HUES64 (cell line): ENCODE results near the gene FIZ1.

Experiments used
- H3K27ac ChIP-seq: 2 replicates; pipeline ENCODE4 v1.7.0; 2013; ENCODE audit warnings: low read depth, low read length, inconsistent platforms
- H3K27me3 ChIP-seq: 2 replicates; pipeline ENCODE4 v1.6.1; 2013; ENCODE audit warnings: mild to moderate bottlenecking, low read length; ENCODE audit not compliant: insufficient read depth
- H3K36me3 ChIP-seq: 2 replicates; pipeline ENCODE4 v1.6.1; 2013; ENCODE audit warnings: mild to moderate bottlenecking, low read length; ENCODE audit not compliant: insufficient read depth
- H3K4me1 ChIP-seq: 2 replicates; pipeline ENCODE4 v1.6.1; 2013; ENCODE audit warnings: mild to moderate bottlenecking, low read length, moderate library complexity; ENCODE audit not compliant: insufficient read depth
- H3K4me3 ChIP-seq: 2 replicates; pipeline ENCODE4 v1.5.1; 2013; ENCODE audit warnings: mild to moderate bottlenecking, low read length, moderate library complexity
- H3K9ac ChIP-seq: 2 replicates; pipeline ENCODE4 v1.6.1; 2013; ENCODE audit warnings: mild to moderate bottlenecking, low read depth, low read length
- H3K9me3 ChIP-seq: 2 replicates; pipeline ENCODE4 v1.6.1; 2013; ENCODE audit warnings: low read depth, low read length; ENCODE audit not compliant: insufficient read depth
- WGBS: fragments of 150-250, 120-280 bp; methylation state at CpG from one replicate; pipeline ENCODE4 v1.1.7; 2013; ENCODE audit warnings: missing lambda C conversion rate; 5-methylcytosine and 5-hydroxymethylcytosine counted together

The FIZ1 gene

DNA sequence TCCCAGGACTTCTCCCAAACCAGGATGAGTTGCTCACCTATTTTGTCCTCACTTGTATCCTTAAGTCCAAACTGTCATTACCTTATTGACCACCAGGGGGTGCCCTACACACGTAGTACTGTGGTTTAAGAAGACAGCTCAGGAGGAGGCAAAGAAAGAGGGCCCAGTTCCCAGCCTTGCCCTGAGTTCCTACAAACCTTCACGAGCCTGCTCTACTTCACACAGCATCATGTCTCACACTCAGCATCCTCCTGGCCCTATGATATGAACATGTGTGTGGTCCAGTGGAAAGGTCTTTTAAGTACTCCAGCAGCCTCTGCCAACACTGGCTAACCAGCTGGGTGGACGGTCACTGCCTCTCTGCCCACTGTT, 33.1 kb upstream of the FIZ1 start:
- WGBS = 32% methylated on average over 3 of the region's 3 CpGs
- H3K4me3 ChIP-seq = no peak overlapping the region
- H3K27me3 ChIP-seq = no peaks in the 10 kb centered on the region
- no peaks in the 10 kb centered on the region for H3K9me3 ChIP-seq
- H3K36me3 ChIP-seq = no peaks in the 10 kb centered on the region
- H3K9ac ChIP-seq = no peak overlapping the region
- H3K27ac ChIP-seq = no peak overlapping the region
- H3K4me1 ChIP-seq = peaks cover 7% of the 10 kb centered on the region; the same call in 1 of the 2 replicates

DNA sequence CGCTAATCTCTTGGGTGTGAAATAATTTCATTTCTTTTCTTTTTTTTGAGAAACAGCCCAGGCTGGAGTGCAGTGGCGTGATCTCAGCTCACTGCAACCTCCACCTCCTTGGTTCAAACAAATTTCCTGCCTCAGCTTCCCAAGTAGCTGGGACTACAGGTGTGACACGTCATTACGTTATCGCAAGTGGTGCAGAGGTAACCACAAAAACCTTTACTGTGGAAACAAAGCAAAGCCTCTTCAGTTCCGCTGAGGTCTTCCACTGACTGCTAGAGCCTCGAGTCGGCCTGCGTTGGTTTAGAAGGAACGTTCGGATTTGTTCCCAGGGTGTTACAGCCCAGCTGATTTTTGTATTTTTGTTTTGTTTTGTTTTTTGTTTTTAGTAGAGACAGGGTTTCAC, 27.0 kb upstream of the FIZ1 start:
- Histone ChIP-seq H3K27me3 (no peaks in the 10 kb centered on the region), H3K9me3 (no peaks in the 10 kb centered on the region), H3K4me1 (no peaks in the 10 kb centered on the region), H3K9ac (no peak overlapping the region), H3K27ac (no peak overlapping the region), H3K36me3 (no peaks in the 10 kb centered on the region), H3K4me3 (no peak overlapping the region)
- WGBS = 92% methylated on average over 10 of the region's 11 CpGs

DNA sequence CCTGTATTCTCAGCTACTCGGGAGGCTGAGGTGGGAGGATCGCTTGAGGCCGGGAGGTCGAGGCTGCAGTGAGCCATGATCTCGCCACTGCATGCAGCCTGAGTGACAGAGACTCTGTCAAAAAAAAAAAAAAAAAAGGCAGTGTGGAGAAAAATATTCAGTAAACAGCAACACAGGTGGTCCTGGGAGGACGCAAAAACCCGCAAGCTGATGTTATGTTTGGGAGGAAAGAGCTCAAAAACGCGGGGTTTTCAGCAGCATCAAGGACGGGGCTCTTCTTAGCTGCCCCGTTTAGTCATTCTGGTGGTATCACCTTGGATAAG, 25.6 kb upstream of the FIZ1 start:
- H3K9ac ChIP-seq = no peak overlapping the region
- 62% methylated on average over 11 of the region's 11 CpGs for WGBS

DNA sequence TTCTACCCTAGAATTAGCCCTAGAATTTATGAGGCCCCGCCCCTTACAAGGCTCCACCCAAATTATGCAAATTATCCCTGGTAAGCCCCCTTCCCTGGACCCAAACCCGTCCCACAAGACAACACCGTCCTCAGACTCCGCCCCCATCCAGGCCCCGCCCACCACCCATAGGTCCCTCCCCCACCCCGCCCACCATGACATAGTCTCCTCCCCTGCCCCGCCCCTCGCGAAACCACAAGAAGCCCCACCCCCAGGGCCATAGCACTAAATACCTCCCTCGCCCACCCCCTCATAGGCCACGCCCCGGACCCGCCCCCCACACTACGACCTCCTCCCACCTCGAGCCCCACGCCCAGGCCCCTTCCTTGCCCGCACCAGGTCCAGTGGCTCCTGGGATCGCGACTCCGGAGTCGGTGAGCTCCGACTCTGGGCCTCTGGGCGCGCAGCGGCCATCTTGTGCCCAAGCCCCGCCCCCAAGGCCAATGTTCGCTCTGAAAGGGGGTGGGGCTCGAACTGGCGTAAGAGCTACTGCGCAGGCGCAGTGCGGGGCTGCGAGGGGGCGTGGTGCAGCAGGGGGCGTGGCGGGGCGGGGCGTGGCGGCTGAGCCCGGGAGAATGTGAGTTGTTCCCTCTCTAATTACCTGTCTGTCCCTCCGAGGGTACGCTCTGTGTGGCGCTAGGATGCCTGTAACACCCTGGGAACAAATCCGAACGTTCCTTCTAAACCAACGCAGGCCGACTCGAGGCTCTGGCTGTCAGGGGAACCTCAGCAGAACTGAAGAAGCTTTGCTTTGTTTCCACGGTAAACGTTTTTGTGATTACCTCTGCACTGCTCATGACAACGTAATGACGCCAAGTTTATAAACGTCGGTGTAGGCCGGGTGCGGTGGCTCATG, 25.0 kb upstream of the FIZ1 start, which contains the start of gene ZNF784:
Gene ZNF784, minus strand, starts transcription at position 458 of the 895 bp plus-strand sequence. Its CDS starts 5 bp downstream, at position 453.
- Histone ChIP-seq H3K9ac (peak within 1 kb of the TSS; percentile 74), H3K27me3 (no peaks in the 10 kb centered on the region), H3K4me3 (peak within 1 kb of the TSS; percentile 61), H3K9me3 (no peaks in the 10 kb centered on the region), H3K27ac (peak within 1 kb of the TSS; percentile 99), H3K36me3 (peaks cover 12% of the 10 kb centered on the region; the same call in 1 of the 2 replicates), H3K4me1 (no peaks in the 10 kb centered on the region)
- WGBS = 2% methylated on average over 52 of the region's 56 CpGs

More for the DNA sequence above, 25.6 kb upstream of the FIZ1 start:
- Histone ChIP-seq H3K9me3 (no peaks in the 10 kb centered on the region), H3K27ac (peak overlapping the region; percentile 99; the same call in 1 of the 2 replicates), H3K27me3 (no peaks in the 10 kb centered on the region), H3K36me3 (peaks cover 12% of the 10 kb centered on the region; the same call in 1 of the 2 replicates), H3K4me3 (peak overlapping the region; percentile 61), H3K4me1 (no peaks in the 10 kb centered on the region)

DNA sequence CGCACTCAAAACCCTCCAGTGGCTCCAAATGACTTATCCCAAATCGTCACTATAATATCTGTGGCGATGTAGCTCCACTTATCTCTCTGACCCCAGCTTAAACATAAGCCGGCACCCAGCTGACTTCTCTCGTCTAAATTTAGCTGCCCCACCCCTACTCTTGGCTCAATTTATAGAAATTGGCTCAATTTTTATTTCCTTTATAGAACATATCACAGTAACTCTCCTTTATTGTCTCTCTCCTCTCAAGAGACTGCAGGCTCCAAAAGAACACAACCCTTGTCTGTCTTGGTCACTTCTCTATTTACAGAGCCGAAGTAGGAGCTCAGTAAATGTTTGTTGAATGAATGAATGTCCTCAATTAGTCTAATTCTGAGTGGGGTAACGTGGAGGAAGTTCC, 24.2 kb upstream of the FIZ1 start:
- H3K4me1 ChIP-seq = no peaks in the 10 kb centered on the region

DNA sequence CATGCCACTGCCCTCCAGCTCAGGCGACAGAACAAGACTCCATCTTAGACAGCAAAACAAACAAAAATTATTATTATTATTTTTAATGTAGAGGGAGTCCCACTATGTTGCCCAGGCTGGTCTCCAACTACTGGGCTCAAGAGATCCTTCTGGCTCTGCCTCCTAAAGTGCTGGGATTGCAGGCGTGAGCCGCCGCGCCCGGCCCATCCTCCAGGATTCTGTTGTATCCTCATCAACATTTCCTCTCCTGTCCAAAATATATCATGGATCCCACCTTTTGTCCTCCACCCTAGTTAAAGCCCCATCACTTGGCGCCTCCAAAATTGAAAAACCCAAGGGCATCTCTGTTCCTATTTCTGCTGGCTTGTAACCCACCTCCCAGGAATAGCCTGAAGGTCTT, 23.8 kb upstream of the FIZ1 start:
- WGBS = 97% methylated on average over 6 of the region's 7 CpGs
- Histone ChIP-seq H3K4me3 (no peak overlapping the region), H3K36me3 (peaks cover 12% of the 10 kb centered on the region; the same call in 1 of the 2 replicates), H3K9me3 (no peaks in the 10 kb centered on the region), H3K27ac (no peak overlapping the region), H3K9ac (no peak overlapping the region), H3K4me1 (no peaks in the 10 kb centered on the region), H3K27me3 (no peaks in the 10 kb centered on the region)

More for the DNA sequence above, 24.2 kb upstream of the FIZ1 start:
- H3K9ac ChIP-seq = no peak overlapping the region
- peaks cover 12% of the 10 kb centered on the region; the same call in 1 of the 2 replicates for H3K36me3 ChIP-seq
- WGBS = 92% methylated on average over 6 of the region's 7 CpGs
- no peak overlapping the region for H3K27ac ChIP-seq
- H3K9me3 ChIP-seq = no peaks in the 10 kb centered on the region
- peak overlapping the region; percentile 45 for H3K4me3 ChIP-seq
- no peaks in the 10 kb centered on the region for H3K27me3 ChIP-seq

DNA sequence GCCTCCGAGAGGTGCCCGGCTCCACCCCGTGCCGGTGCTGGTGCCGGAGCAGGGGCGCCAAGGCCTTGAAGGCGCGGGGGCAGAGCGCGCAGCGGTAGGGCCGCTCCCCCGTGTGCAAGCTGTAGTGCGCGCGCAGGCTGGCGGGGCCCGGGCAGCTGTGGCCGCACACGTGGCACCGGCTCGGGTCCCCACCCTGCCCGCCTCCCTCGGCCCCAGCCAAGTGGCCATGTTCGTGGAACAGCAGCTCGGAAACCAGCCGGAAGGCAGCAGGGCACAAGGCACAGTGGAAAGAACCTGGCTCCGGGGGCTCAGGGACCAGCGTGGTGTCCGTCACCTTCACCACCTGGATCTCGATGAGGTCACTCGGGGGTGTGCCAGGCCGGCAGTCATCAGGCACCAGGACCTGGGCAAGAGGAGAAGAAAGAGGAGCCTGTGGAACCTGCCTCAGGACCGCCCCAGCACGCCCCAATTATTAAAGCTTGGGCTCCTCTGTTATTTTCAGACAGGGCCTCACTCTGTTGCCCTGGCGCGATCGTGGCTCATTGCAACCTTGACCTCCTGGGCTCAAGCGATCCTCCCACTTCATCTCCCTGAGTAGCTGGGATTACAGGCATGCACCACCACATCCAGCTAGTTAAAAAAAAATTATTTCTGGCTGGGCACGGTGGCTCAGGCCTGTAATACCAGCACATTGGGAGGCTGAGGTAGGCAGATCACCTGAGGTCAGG, 23.1 kb upstream of the FIZ1 start:
- Histone ChIP-seq H3K27me3 (no peaks in the 10 kb centered on the region), H3K4me3 (no peak overlapping the region), H3K9me3 (no peaks in the 10 kb centered on the region), H3K9ac (no peak overlapping the region), H3K4me1 (no peaks in the 10 kb centered on the region), H3K36me3 (peaks cover 16% of the 10 kb centered on the region), H3K27ac (no peak overlapping the region)
- 96% methylated on average over 40 of the region's 40 CpGs for WGBS

DNA sequence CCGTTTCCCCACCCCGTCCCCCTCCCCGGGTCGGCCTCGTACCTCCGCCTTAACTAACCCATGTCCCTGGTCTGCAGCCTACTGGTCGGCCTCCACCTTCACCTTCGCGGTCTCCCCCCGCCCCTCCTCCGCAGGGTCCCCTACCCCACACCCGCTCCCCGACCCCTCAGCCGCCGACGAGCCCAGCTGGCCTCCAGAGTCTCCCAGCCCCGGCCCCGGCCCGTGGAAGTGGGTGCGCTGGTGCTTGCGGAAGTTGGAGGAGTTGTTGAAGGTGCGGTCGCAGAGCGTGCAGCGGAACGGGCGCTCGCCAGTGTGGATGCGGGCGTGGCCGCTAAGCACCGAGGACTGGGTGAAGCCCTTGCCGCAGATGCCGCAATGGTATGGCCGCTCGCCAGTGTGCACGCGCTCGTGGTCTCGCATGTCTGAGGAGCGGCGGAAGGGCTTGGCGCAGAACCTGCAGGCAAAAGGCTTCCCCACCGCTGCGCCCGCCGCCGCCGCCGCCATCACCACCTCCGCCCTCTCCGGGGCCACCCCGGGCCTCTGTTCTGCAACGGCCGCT, 22.4 kb upstream of the FIZ1 start:
- H3K27ac ChIP-seq = no peak overlapping the region
- H3K4me3 ChIP-seq = no peak overlapping the region
- H3K9me3 ChIP-seq = no peaks in the 10 kb centered on the region
- H3K9ac ChIP-seq = no peak overlapping the region
- WGBS = 97% methylated on average over 55 of the region's 55 CpGs
- H3K4me1 ChIP-seq = no peaks in the 10 kb centered on the region
- H3K36me3 ChIP-seq = peaks cover 20% of the 10 kb centered on the region
- no peaks in the 10 kb centered on the region for H3K27me3 ChIP-seq

DNA sequence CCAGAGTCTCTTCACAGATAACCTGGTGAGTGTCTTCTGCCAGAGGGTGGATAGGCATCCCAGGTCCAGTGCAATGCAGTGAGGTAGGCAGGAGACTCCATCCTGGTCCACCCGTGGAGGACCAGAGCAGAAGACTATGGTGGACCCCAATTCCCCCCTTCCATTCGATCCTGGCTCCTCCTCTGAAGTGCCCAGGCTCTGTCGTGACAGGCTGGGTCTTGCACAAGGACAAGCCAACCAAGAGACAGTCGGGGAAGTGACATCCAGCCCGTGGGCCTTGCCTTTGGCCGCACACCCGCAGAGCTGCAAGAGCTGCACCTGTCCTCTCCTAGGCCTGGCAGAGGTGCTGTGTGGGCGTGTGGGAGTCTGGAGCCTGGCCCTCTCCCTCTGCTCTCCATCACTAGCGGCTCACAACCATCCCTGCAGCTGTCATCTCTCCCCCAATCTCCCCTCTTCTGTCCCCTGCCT, 21.9 kb upstream of the FIZ1 start:
- no peak overlapping the region for H3K27ac ChIP-seq
- no peaks in the 10 kb centered on the region for H3K9me3 ChIP-seq
- peaks cover 25% of the 10 kb centered on the region for H3K36me3 ChIP-seq
- H3K4me1 ChIP-seq = no peaks in the 10 kb centered on the region
- H3K9ac ChIP-seq = no peak overlapping the region
- H3K27me3 ChIP-seq = no peaks in the 10 kb centered on the region
- WGBS = 94% methylated on average over 9 of the region's 9 CpGs
- no peak overlapping the region for H3K4me3 ChIP-seq

DNA sequence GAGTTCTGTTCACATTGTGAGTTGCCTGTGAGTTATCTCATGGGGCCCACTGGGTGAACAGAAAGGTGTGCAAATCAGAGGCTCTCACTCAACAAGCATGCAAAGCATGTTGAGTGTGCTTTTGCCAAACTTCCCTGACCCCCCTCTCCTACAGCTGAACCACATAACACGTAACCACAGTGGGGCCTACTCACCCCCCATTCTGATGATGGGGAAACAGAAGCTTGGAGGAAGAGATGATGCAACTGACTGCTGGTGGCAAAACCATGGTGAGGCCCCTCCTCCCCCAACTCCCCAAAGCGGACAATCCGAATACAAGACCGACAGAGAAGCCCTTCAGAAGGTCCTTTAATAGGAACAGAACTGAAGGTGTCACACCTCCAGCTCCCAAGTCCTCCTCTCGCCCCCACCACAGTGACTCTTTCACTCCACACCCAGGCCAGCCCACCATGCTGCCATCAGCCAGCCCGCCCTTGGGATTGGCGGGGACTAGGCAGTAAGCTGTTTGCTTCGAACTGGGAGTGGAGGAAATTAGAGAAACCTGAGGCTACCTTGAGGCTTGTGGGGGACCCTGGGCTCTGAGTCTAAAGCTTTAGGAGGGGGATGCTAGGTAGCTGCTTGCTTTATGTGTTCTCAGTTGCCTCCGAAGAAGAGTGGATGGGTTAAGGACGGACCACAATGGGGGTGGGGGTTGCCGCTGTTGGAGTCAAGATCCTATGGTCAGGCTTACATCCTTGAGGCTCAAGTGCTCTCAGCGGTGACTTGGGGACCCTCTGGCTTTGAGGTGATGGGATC, 21.3 kb upstream of the FIZ1 start:
- Histone ChIP-seq H3K4me1 (no peaks in the 10 kb centered on the region), H3K4me3 (no peak overlapping the region), H3K9ac (no peak overlapping the region), H3K27ac (no peak overlapping the region), H3K27me3 (no peaks in the 10 kb centered on the region), H3K9me3 (no peaks in the 10 kb centered on the region), H3K36me3 (peaks cover 28% of the 10 kb centered on the region)
- WGBS = 91% methylated on average over 12 of the region's 12 CpGs
